Stimulated activated CD4-positive, alpha-beta T cell treated with anti-CD3 and anti-CD28 coated beads, TNF-alpha, amount 100 ng/mL, for 4 hours (primary cell): ENCODE results near the gene MALAT1.
A peak's percentile ranks its signal among the peaks of the same experiment; 100 is the strongest.
"Not testable (repeated sequence)": the region's sequence is repeated elsewhere in the genome, so short reads cannot be mapped to it uniquely, and the experiment has no call there.

Experiments used
- DNase-seq, 3 experiments: peaks; one replicate each; pipeline ENCODE4 v3.0.0-alpha.2; 2020; ENCODE audit warnings: low read depth in 3 of 3

MALAT1 gene

GRCh38 chr11:65498042-65498726 is 661 bp upstream of the MALAT1 start:
- peak in 2 of 3 experiments; percentile 29 to 43 for DNase-seq

GRCh38 chr11:65498727-65498976 is 193 bp upstream of the MALAT1 start:
- DNase-seq = no peak

GRCh38 chr11:65499713-65500386 is 1.0 kb downstream of the MALAT1 start:
- no peak for DNase-seq

GRCh38 chr11:65500387-65501185 is 1.7 kb downstream of the MALAT1 start:
- no peak for DNase-seq

GRCh38 chr11:65501186-65501471 is 2.3 kb downstream of the MALAT1 start:
- no peak for DNase-seq

GRCh38 chr11:65501472-65502273 is 2.8 kb downstream of the MALAT1 start:
- DNase-seq = no peak

- no peak for DNase-seq
Measured at GRCh38 chr11:65502274-65502554, 3.4 kb downstream of the MALAT1 start.

GRCh38 chr11:65502555-65503367 is 3.9 kb downstream of the MALAT1 start:
- DNase-seq = no peak

GRCh38 chr11:65503368-65503948 is 4.6 kb downstream of the MALAT1 start:
- DNase-seq = no peak

- no peak for DNase-seq
Measured at GRCh38 chr11:65503949-65504673, 5.3 kb downstream of the MALAT1 start.

GRCh38 chr11:65504674-65505465 is 6.0 kb downstream of the MALAT1 start:
- no peak for DNase-seq

- no peak for DNase-seq
Measured at GRCh38 chr11:65505466-65506289, 6.8 kb downstream of the MALAT1 start.

GRCh38 chr11:65506290-65506771 is 7.5 kb downstream of the MALAT1 start:
- no peak for DNase-seq

GRCh38 chr11:65506772-65507505 is 8.1 kb downstream of the MALAT1 start:
- DNase-seq = no peak

- not testable (repeated sequence) for DNase-seq
Measured at GRCh38 chr11:65512311-65512710, 13.5 kb downstream of the MALAT1 start.

GRCh38 chr11:65516135-65516968 is 17.5 kb downstream of the MALAT1 start:
- DNase-seq = no peak

- not testable (repeated sequence) for DNase-seq
Measured at GRCh38 chr11:65518941-65519549, 20.2 kb downstream of the MALAT1 start.
